GM20000 (cell line): ENCODE measurements around the gene HUWE1.

Experiments used
- DNase-seq: peaks from one replicate; pipeline ENCODE4 v3.0.0; 2012; ENCODE audit warnings: low spot score
- CTCF ChIP-seq: IDR thresholded peaks from 2 replicates; pipeline ENCODE4 v1.5.1; 2012; ENCODE audit warnings: mild to moderate bottlenecking, control low read depth; ENCODE audit errors: extremely low read depth, missing control alignments

Gene HUWE1

GRCh38 chrX:53605004-53605403, 81.5 kb downstream of the HUWE1 start:
- TF ChIP-seq CTCF: no peak
- DNase-seq: no peak

- no peak for DNase-seq
- no peak for TF ChIP-seq CTCF
Measured at GRCh38 chrX:53599781-53600396, 86.6 kb downstream of the HUWE1 start.

- no peak for DNase-seq
- no peak for TF ChIP-seq CTCF
Measured at GRCh38 chrX:53598169-53598568, 88.3 kb downstream of the HUWE1 start.

GRCh38 chrX:53595266-53595810, 91.2 kb downstream of the HUWE1 start:
- DNase-seq: no peak
- no peak for TF ChIP-seq CTCF

- no peak for TF ChIP-seq CTCF
- no peak for DNase-seq
Measured at GRCh38 chrX:53594354-53594753, 92.2 kb downstream of the HUWE1 start.

GRCh38 chrX:53587795-53588420, 98.6 kb downstream of the HUWE1 start:
- no peak for DNase-seq
- no peak for TF ChIP-seq CTCF

GRCh38 chrX:53584891-53585290, 101.6 kb downstream of the HUWE1 start:
- no peak for DNase-seq
- no peak for TF ChIP-seq CTCF
